ENCODE results near the gene NCOR2. TPM values are rescaled to one million over a fixed set of nuclear protein-coding genes. Genes with fewer than 3 reads are reported as not detected.

NCOR2 gene
- total RNA-seq, 2 donors from 2014 or later: 125 to 142 TPM

DNA sequence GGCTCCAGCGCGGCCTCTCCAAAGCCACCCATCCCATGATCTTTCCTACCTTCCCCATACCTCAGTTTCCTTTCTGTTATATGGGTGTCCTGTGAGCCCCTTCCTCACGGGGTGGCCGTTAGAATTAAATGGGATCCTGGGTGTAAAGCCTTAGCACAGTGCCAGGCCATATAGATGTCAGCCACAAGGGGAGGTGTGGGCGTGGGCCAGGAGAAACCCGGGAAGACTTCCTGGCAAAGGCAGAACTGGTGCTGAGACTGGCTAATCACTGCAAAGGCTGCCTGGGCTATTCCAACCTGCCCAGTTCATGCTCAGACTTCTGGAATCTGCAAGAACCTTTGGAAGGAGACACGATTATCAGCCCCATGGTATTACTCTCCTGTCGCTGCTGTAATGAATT is 11.0 kb upstream of the NCOR2 start:
- no peak overlapping the region for H3K27ac Mint-ChIP-seq
- H3K4me3 Mint-ChIP-seq: no peak overlapping the region
- H3K4me1 Mint-ChIP-seq (ENCODE audit: low read depth): no peaks in the 10 kb centered on the region
- H3K9me3 Mint-ChIP-seq: peaks cover 4% of the 10 kb centered on the region in 2 donors
- H3K36me3 Mint-ChIP-seq (ENCODE audit: insufficient read depth in 2 of 2): no peaks in the 10 kb centered on the region
- ATAC-seq (replicated peaks in 1 of 2) (no peak), DNase-seq (no peak)
- H3K27me3 Mint-ChIP-seq (ENCODE audit: low read depth): no peaks in the 10 kb centered on the region

DNA sequence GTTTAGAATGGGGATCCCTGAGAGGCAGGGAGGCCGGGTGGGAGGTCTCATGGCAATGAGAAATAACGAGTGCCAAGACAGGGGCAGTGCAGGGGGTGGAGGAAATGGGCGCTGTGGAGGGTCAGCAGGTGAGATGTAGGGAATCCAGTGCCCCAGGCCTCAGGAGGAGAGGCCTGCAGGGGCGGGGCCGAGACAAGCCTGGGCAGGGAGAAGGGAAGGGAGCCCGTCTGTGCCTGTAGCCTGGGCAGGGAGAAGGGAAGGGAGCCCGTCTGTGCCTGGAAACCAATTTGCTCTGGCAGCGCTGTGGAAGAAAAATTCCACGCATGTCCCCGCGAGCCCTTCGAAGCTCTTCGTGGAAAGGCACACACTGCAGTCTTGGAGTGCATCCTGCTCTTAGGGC is 10.6 kb upstream of the NCOR2 start:
- no peak overlapping the region for H3K4me3 Mint-ChIP-seq
- ATAC-seq (replicated peaks in 1 of 2) (no peak), DNase-seq (no peak)
- H3K4me1 Mint-ChIP-seq (ENCODE audit: low read depth): no peaks in the 10 kb centered on the region
- H3K27ac Mint-ChIP-seq: no peak overlapping the region
- H3K9me3 Mint-ChIP-seq: peaks cover 4% of the 10 kb centered on the region in 2 donors
- H3K27me3 Mint-ChIP-seq (ENCODE audit: low read depth): no peaks in the 10 kb centered on the region
- H3K36me3 Mint-ChIP-seq (ENCODE audit: insufficient read depth in 2 of 2): no peaks in the 10 kb centered on the region

- no peaks in the 10 kb centered on the region for H3K27me3 Mint-ChIP-seq (ENCODE audit: low read depth)
- H3K4me3 Mint-ChIP-seq: no peak overlapping the region
- H3K9me3 Mint-ChIP-seq: peaks cover 4% of the 10 kb centered on the region in 2 donors
- no peaks in the 10 kb centered on the region for H3K4me1 Mint-ChIP-seq (ENCODE audit: low read depth)
- ATAC-seq (replicated peaks in 1 of 2) (no peak), DNase-seq (no peak)
- no peaks in the 10 kb centered on the region for H3K36me3 Mint-ChIP-seq (ENCODE audit: insufficient read depth in 2 of 2)
- H3K27ac Mint-ChIP-seq: no peak overlapping the region
These were observed 10.0 kb upstream of the NCOR2 start for GRCh38 chr12:124577374-124577773.

GRCh38 chr12:124576061-124576650 is 8.7 kb upstream of the NCOR2 start:
- Mint-ChIP-seq H3K36me3 (ENCODE audit: insufficient read depth in 2 of 2) (no peaks in the 10 kb centered on the region), H3K27me3 (ENCODE audit: low read depth) (no peaks in the 10 kb centered on the region), H3K27ac (no peak overlapping the region), H3K9me3 (peaks cover 4% of the 10 kb centered on the region in 2 donors), H3K4me3 (no peak overlapping the region), H3K4me1 (ENCODE audit: low read depth) (no peaks in the 10 kb centered on the region)
- DNase-seq: no peak
- no peak for ATAC-seq (replicated peaks in 1 of 2)

DNA sequence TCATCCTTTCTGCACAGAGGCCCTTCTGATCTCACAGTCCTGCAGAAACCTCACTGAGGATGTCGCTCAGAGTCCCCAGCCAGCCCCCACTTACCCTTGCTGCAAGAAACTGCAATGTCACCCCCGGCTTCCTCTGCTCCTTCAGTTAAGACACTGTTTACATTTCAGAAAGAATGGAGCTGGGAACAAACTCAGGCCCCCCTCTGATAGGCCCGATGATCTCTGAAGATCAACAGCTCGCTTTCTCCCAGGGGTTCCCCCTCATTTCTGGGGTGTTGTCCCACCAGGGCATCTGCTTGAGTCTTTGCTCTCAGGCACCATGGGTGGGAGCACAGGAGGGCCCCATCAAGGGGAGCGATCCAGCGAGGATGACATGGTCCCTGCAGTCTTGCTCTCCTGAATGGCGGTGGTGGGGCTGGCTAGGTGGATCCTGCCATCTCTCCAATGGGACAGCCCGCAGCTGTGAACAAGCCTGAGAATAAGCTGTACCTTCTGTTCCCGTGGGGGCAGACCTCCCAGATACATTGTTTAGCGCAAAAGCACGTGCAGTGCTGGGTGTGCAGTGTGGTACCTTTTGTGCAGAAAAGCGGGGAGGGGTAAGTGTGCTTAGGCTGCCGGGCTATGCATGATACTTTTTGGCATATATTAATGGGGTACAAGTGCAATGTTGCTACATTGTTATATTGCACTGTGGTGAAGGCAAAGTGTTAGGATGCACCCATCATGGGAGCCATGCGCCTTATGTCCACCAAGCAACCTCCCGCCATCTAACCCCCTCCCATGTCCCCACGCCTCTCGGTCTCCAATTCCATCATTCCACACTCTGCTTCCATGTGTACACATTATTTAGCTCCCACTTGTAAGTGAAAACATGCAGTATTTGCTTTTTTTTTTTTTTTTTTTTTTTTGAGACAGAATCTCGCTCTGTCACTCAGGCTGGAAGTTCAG is 6.7 kb upstream of the NCOR2 start:
- H3K27me3 Mint-ChIP-seq (ENCODE audit: low read depth): no peaks in the 10 kb centered on the region
- ATAC-seq (replicated peaks in 1 of 2): no peak
- no peaks in the 10 kb centered on the region for H3K36me3 Mint-ChIP-seq (ENCODE audit: insufficient read depth in 2 of 2)
- H3K4me3 Mint-ChIP-seq: no peak overlapping the region
- no peak for DNase-seq
- H3K4me1 Mint-ChIP-seq (ENCODE audit: low read depth): no peaks in the 10 kb centered on the region
- H3K9me3 Mint-ChIP-seq: peaks cover 0 to 1% of the 10 kb centered on the region in 2 donors
- no peak overlapping the region for H3K27ac Mint-ChIP-seq

- Mint-ChIP-seq H3K27ac (no peak overlapping the region), H3K27me3 (ENCODE audit: low read depth) (no peaks in the 10 kb centered on the region)
These were observed 4.1 kb upstream of the NCOR2 start for GRCh38 chr12:124571556-124571955.

GRCh38 chr12:124570810-124571209 is 3.4 kb upstream of the NCOR2 start:
- no peak overlapping the region for H3K4me3 Mint-ChIP-seq
- H3K27ac Mint-ChIP-seq: no peak overlapping the region
- no peaks in the 10 kb centered on the region for H3K36me3 Mint-ChIP-seq (ENCODE audit: insufficient read depth in 2 of 2)
- no peaks in the 10 kb centered on the region for H3K27me3 Mint-ChIP-seq (ENCODE audit: low read depth)
- no peak for DNase-seq
- ATAC-seq (replicated peaks in 1 of 2): no peak
- peaks cover 13% of the 10 kb centered on the region for H3K4me1 Mint-ChIP-seq (ENCODE audit: low read depth)
- no peaks in the 10 kb centered on the region for H3K9me3 Mint-ChIP-seq

More at GRCh38 chr12:124571556-124571955, 4.1 kb upstream of the NCOR2 start:
- ATAC-seq (replicated peaks in 1 of 2) (no peak), DNase-seq (no peak)
- Mint-ChIP-seq H3K9me3 (no peaks in the 10 kb centered on the region), H3K4me1 (ENCODE audit: low read depth) (peaks cover 8% of the 10 kb centered on the region), H3K36me3 (ENCODE audit: insufficient read depth in 2 of 2) (no peaks in the 10 kb centered on the region), H3K4me3 (no peak overlapping the region)

GRCh38 chr12:124569375-124570148 is 2.1 kb upstream of the NCOR2 start:
- ATAC-seq (replicated peaks in 1 of 2) (no peak), DNase-seq (no peak)
- peaks cover 21% of the 10 kb centered on the region for H3K4me1 Mint-ChIP-seq (ENCODE audit: low read depth)
- no peak overlapping the region for H3K4me3 Mint-ChIP-seq
- no peaks in the 10 kb centered on the region for H3K27me3 Mint-ChIP-seq (ENCODE audit: low read depth)
- no peak overlapping the region for H3K27ac Mint-ChIP-seq
- H3K9me3 Mint-ChIP-seq: no peaks in the 10 kb centered on the region
- no peaks in the 10 kb centered on the region for H3K36me3 Mint-ChIP-seq (ENCODE audit: insufficient read depth in 2 of 2)

DNA sequence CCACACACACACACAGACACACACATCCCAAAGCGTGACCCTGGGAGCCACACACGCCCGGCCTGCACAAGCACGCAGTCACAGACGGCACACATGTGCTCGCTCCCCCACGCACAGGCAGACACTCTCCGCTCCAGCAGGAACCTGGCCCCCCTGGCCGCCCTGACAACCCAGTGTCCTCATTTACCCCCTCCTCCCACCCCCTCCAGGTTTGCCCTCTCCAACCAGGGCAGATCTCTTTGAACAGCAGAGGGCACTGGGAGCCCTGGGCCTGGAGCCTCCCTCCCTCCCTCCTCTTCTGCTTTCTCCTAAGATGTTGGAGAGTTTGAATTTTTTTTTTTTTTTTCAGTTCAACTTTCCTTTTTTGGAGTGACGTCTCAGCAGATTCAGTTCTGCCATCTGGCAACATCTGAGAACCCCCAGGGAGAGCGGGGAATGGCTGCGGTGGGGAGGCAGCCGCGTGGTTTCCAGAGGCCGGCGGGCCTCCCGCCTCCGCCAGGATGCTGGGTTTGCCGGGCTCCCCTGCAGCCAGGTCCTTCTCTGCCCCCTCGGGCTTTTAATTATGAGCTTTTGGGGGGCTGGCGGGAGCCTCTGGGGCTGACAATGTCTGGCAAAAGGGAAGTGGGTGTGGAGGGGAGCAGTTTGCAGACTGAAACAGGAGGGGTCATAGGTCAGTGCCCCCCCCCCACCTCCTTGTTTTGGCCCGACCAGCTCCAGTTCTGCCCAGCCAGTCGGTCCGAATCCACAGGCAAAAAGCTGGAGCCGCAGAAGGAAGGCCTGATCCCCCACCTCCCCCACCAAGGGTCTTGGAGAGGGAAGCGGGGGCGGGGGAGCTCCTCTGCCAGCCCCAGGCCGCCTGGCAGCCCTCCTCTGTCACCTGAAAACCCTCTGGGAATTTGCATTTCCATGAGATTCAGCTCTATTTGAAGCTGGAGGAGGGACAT is 1.3 kb upstream of the NCOR2 start:
- Mint-ChIP-seq H3K27me3 (ENCODE audit: low read depth) (no peaks in the 10 kb centered on the region), H3K4me3 (peak overlapping the region; percentile 79 to 89), H3K27ac (no peak overlapping the region), H3K4me1 (ENCODE audit: low read depth) (peaks cover 30% of the 10 kb centered on the region), H3K9me3 (no peaks in the 10 kb centered on the region), H3K36me3 (ENCODE audit: insufficient read depth in 2 of 2) (no peaks in the 10 kb centered on the region)
- DNase-seq (peak in 1 of 2 donors; percentile 13), ATAC-seq (replicated peaks in 1 of 2) (no peak)

GRCh38 chr12:124567673-124568373 is 411 bp upstream of the NCOR2 start:
- Mint-ChIP-seq H3K27ac (no peak overlapping the region), H3K9me3 (no peaks in the 10 kb centered on the region), H3K4me3 (peak overlapping the region; percentile 79 to 89), H3K4me1 (ENCODE audit: low read depth) (peaks cover 37% of the 10 kb centered on the region), H3K27me3 (ENCODE audit: low read depth) (no peaks in the 10 kb centered on the region), H3K36me3 (ENCODE audit: insufficient read depth in 2 of 2) (no peaks in the 10 kb centered on the region)
- DNase-seq (peak; percentile 81 to 82), ATAC-seq (replicated peaks in 1 of 2) (peak; percentile 80 to 81)

DNA sequence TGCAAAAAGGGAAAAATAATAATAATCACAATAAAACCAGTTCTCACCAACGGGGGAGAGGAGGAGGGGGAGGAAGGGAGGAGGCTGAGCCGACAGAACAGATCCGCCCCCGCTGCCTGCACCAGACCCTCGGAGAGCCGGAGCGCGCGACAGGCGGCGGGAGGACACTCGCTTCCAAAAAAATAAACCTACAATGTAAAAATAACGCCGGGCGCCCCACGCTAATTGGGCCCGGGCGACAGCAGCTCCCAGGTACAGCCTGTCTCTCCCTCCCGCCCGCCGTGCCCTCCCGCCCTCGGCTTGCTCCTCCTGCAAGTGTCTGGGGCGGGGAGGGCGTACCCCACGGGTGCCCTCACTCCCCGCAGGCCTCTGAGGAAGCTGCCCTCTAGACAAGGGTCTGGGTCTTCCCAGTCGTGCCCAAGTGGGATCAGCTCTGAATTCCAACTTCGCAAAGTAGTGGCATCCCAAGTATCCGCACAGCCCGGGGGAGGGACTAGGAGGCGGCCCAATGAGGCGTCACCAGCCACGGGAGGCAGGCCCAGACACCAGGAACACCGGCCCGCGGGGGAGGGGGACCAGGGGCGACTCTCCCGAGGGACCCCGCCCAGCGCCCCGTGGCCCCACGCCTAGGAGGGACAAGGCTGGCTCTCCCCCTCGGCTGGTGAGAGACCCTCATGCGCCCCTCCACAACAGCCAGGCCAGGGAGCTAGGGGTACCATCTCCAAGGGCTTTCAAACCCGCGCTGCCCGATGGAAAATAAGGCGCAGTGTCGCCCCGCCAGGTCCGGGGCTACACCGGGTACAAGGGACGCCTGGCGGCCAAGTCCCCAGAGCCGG is 1.0 kb downstream of the NCOR2 start:
- H3K4me3 Mint-ChIP-seq: peak overlapping the region; percentile 91 to 93
- no peaks in the 10 kb centered on the region for H3K36me3 Mint-ChIP-seq (ENCODE audit: insufficient read depth in 2 of 2)
- no peaks in the 10 kb centered on the region for H3K9me3 Mint-ChIP-seq
- peak; percentile 67 to 69 for DNase-seq
- no peak overlapping the region for H3K27ac Mint-ChIP-seq
- H3K4me1 Mint-ChIP-seq (ENCODE audit: low read depth): peaks cover 48% of the 10 kb centered on the region
- no peaks in the 10 kb centered on the region for H3K27me3 Mint-ChIP-seq (ENCODE audit: low read depth)
- peak; percentile 51 to 68 for ATAC-seq (replicated peaks in 1 of 2)

Data from activated T-cell treated with anti-CD3 and anti-CD28 coated beads, Interleukin-2, amount 50 U/mL, for 72 hours (primary cell).